ENCODE data around the gene LEMD2.

The LEMD2 gene

GRCh38 chr6:33792981-33793380 is 4.1 kb upstream of the LEMD2 start:
- no peak for DNase-seq

- no peak for DNase-seq
Measured at GRCh38 chr6:33791620-33792019, 2.7 kb upstream of the LEMD2 start.

- DNase-seq: no peak
Measured at GRCh38 chr6:33790910-33791309, 2.0 kb upstream of the LEMD2 start.

- no peak for DNase-seq
Measured at GRCh38 chr6:33790379-33790778, 1.4 kb upstream of the LEMD2 start.

GRCh38 chr6:33789550-33789895 is 593 bp upstream of the LEMD2 start:
- no peak for DNase-seq

GRCh38 chr6:33787954-33788693 is 806 bp downstream of the LEMD2 start:
- DNase-seq: peak; percentile 56

GRCh38 chr6:33787346-33787953 is 1.5 kb downstream of the LEMD2 start:
- no peak for DNase-seq

GRCh38 chr6:33786736-33787135 is 2.2 kb downstream of the LEMD2 start:
- no peak for DNase-seq

GRCh38 chr6:33785778-33786177 is 3.2 kb downstream of the LEMD2 start:
- DNase-seq: no peak

GRCh38 chr6:33784787-33785186 is 4.1 kb downstream of the LEMD2 start:
- no peak for DNase-seq

GRCh38 chr6:33783781-33784520 is 5.0 kb downstream of the LEMD2 start:
- DNase-seq: no peak

- DNase-seq: no peak
Measured at GRCh38 chr6:33782561-33782960, 6.4 kb downstream of the LEMD2 start.

GRCh38 chr6:33781131-33781975 is 7.6 kb downstream of the LEMD2 start:
- no peak for DNase-seq

- DNase-seq: no peak
Measured at GRCh38 chr6:33779895-33780294, 9.0 kb downstream of the LEMD2 start.

GRCh38 chr6:33779290-33779689 is 9.6 kb downstream of the LEMD2 start:
- no peak for DNase-seq

- no peak for DNase-seq
Measured at GRCh38 chr6:33778444-33779121, 10.3 kb downstream of the LEMD2 start.

- no peak for DNase-seq
Measured at GRCh38 chr6:33777398-33778388, 11.2 kb downstream of the LEMD2 start.

GRCh38 chr6:33776764-33777163 is 12.2 kb downstream of the LEMD2 start:
- DNase-seq: no peak

GRCh38 chr6:33776186-33776585 is 12.7 kb downstream of the LEMD2 start:
- no peak for DNase-seq

GRCh38 chr6:33774774-33775173 is 14.2 kb downstream of the LEMD2 start:
- DNase-seq: no peak

- no peak for DNase-seq
Measured at GRCh38 chr6:33772902-33773472, 15.9 kb downstream of the LEMD2 start.
